Omental fat pad (tissue), 4 donors: ENCODE measurements around the gene CD164L2. TPM values are rescaled to one million over a fixed set of nuclear protein-coding genes. Genes with fewer than 3 reads are reported as not detected.

Source experiments
- ATAC-seq: fragments of 150-250 bp; one replicate; pipeline ENCODE4 v1.9.1; 2016; ENCODE audit warnings: mild to moderate bottlenecking, moderate library complexity; ENCODE audit not compliant: low FRiP score
- DNase-seq: peaks from one replicate; pipeline ENCODE4 v3.0.0-alpha.2; 2019; ENCODE audit warnings: low spot score
- CTCF ChIP-seq, 3 donors: fragments of 450-650 bp; IDR thresholded peaks; one replicate each; pipeline ENCODE4 v1.5.1; 2016 to 2017; ENCODE audit warnings: antibody characterized with exemption in 3 of 3, mild to moderate bottlenecking in 3 of 3, moderate library complexity in 2 of 3
- total RNA-seq, 4 donors: library from RNA; depleted of rRNA; stranded (reverse); fragments of >200 nt; gene quantifications; one replicate each; pipeline ENCODE4 v1.1.0, GENCODE V29; 2016

CD164L2 gene
- total RNA-seq, 4 donors from 2014 or later: not detected

- ATAC-seq: peak; percentile 88
- no peak for TF ChIP-seq CTCF (IDR thresholded peaks at IDR 0.05)
Observed at GRCh38 chr1:27366411-27367159, 16.5 kb downstream of the CD164L2 start, which contains the start of gene MAP3K6. Gene MAP3K6, minus strand, starts transcription at chr1:27366961. Its CDS starts 364 bp downstream, at chr1:27366597.

GRCh38 chr1:27366113-27366410 lies 17.1 kb downstream of the CD164L2 start:
- ATAC-seq (peak; percentile 51), DNase-seq (peak; percentile 48)
- TF ChIP-seq CTCF (IDR thresholded peaks at IDR 0.05): no peak

More at GRCh38 chr1:27366411-27367159, 16.5 kb downstream of the CD164L2 start, which contains the start of gene MAP3K6:
- peak; percentile 63 for DNase-seq

GRCh38 chr1:27365372-27366112 lies 17.6 kb downstream of the CD164L2 start:
- TF ChIP-seq CTCF (IDR thresholded peaks at IDR 0.05): no peak
- ATAC-seq (peak; percentile 80), DNase-seq (peak; percentile 87)

DNA sequence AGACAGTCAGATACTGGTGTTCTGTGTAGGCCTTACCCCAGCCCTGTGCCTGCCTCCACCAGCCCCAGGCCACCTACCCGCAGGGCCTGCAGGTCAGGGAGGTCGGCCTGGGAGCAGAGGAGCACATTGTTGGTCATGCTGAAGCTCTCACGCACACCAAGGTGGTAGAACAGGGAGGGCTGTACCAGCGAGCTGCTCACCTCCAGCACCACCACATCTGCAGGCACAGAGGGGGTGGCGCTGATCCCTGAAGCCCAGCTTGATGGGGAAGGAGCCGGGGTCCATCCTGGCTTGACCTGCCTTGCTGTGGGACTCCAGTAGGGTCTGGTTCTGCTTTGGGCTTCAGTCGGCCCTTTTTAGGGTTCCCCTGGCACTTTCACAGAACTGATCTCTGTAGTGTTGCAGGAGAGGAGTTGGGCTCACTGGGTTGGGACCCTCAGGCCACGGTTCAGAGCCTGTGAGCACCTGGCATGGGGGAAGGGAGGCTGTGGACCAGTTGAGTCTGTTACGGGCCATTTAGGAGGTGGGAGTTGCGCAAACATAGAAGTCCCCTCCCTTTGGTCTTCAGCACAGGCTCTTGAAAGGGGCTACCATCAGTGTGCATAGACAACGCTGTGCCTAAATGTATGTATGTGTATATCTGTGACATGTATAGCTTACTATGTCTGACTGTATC lies 18.3 kb downstream of the CD164L2 start:
- TF ChIP-seq CTCF (IDR thresholded peaks at IDR 0.05): no peak
- no peak for DNase-seq
- ATAC-seq: no peak

- no peak for DNase-seq
- TF ChIP-seq CTCF (IDR thresholded peaks at IDR 0.05): no peak
- no peak for ATAC-seq
Observed at GRCh38 chr1:27363766-27364695, 19.1 kb downstream of the CD164L2 start.

GRCh38 chr1:27361553-27361952 lies 21.6 kb downstream of the CD164L2 start:
- no peak for ATAC-seq
- DNase-seq: no peak
- TF ChIP-seq CTCF (IDR thresholded peaks at IDR 0.05): no peak
